SK-N-MC (cell line): ENCODE results near the gene RPL37.
"Not testable (repeated sequence)": the region's sequence is repeated elsewhere in the genome, so short reads cannot be mapped to it uniquely, and the experiment has no call there.

Experiments
- DNase-seq: peaks from one replicate; pipeline ENCODE4 v3.0.0-alpha.2; 2011; ENCODE audit warnings: low read depth, low spot score
- H3K27ac ChIP-seq: fragments of 200-600 bp; sonication (generic); 2 replicates; pipeline ENCODE4 v1.5.1; 2016; ENCODE audit warnings: mixed run types
- H3K36me3 ChIP-seq: fragments of 200-600 bp; sonication (generic); 2 replicates; pipeline ENCODE4 v1.6.1; 2017; ENCODE audit warnings: antibody characterized with exemption, low read length, mixed read lengths; ENCODE audit not compliant: insufficient read depth
- H3K4me3 ChIP-seq: fragments of 200-600 bp; sonication (generic); 2 replicates; pipeline ENCODE4 v1.5.1; 2016
- H3K9ac ChIP-seq: fragments of 200-600 bp; sonication (generic); 2 replicates; pipeline ENCODE4 v1.8.0; 2017; ENCODE audit warnings: mixed run types, mixed read lengths; ENCODE audit not compliant: insufficient read length
- H3K9me3 ChIP-seq: fragments of 200-600 bp; sonication (generic); 2 replicates; pipeline ENCODE4 v1.6.1; 2017; ENCODE audit warnings: low read depth, mild to moderate bottlenecking, antibody characterized with exemption, low read length, moderate library complexity, mixed read lengths
- EZH2 ChIP-seq: fragments of 200-600 bp; sonication (generic); IDR thresholded peaks from one replicate; pipeline ENCODE4 v1.6.1; 2017; ENCODE audit warnings: antibody characterized with exemption
- FOXP2 ChIP-seq: optimal IDR thresholded peaks from 2 replicates; pipeline ENCODE3; 2011; ENCODE audit warnings: mild to moderate bottlenecking, moderate library complexity; ENCODE audit not compliant: insufficient read depth; ENCODE audit errors: extremely low read length, control extremely low read depth
- POLR2AphosphoS5 ChIP-seq: IDR thresholded peaks from 2 replicates; pipeline ENCODE4 v1.6.1; 2012; ENCODE audit warnings: mild to moderate bottlenecking, low read depth, low read length, borderline replicate concordance

Gene RPL37

DNA sequence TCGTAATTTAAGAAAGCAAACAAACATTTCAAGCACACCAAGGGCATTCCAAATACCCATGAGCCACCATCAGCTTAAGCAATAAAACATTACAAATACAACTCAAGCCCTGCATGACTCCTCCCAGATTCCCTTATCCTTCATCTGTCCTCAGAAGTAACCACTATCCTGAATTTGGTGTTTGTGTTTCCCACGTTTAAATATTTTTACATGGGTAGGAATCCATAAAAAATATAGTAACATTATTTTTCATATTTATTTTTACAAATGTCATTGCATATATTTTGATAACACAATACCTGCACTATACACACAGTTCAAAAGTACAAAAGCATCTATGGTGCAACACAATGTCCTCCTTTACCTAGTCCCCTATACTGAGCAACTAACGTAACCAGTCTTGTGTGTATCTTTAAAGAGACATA is 43.3 kb downstream of the RPL37 start:
- peaks cover 15% of the 10 kb centered on the region for H3K9me3 ChIP-seq
- DNase-seq, result no peak
- H3K9ac ChIP-seq, result no peak overlapping the region
- peaks cover 60% of the 10 kb centered on the region for H3K36me3 ChIP-seq
- H3K27ac ChIP-seq, result 0 out of 2 replicates have a peak overlapping the region, but pooled peaks have one; percentile 49
- H3K4me3 ChIP-seq, result no peak overlapping the region
- TF ChIP-seq POLR2AphosphoS5 (no peak), FOXP2 (no peak), EZH2 (no peak)

DNA sequence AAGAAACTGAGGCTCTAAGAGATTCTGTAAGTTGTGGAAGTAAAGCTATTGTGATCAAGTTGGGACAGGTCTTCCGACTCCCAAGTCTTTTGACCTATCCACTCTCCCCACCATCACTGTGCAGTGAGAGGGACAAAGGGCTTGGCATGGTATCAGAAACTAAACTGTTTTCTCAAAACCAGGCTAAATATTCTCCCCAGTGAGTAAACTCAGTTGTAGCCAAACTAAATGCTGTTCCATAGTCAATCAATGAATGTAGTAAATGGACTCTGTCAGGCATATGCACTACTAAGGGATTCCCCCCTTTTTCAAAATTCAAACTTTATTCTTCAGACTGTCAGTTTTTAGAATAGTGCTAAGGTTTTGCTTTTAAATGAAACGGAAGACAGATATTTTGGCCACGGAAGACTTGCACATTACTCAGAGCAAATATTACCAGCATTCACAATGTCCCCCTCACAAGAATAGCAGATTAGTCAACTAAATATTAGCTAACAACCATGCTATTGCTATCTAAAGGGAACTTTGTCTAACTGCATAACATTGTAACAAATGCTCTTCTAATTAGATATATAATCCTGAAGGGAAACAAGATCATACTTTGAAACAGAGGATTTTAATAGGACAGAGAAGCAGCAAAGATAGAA is 44.0 kb downstream of the RPL37 start:
- no peak overlapping the region for H3K4me3 ChIP-seq
- no peak for TF ChIP-seq POLR2AphosphoS5
- no peak for TF ChIP-seq EZH2
- TF ChIP-seq FOXP2, result no peak
- peaks cover 15% of the 10 kb centered on the region for H3K9me3 ChIP-seq
- H3K9ac ChIP-seq, result no peak overlapping the region
- H3K36me3 ChIP-seq, result peaks cover 58% of the 10 kb centered on the region
- DNase-seq, result no peak
- H3K27ac ChIP-seq, result 0 out of 2 replicates have a peak overlapping the region, but pooled peaks have one; percentile 49

DNA sequence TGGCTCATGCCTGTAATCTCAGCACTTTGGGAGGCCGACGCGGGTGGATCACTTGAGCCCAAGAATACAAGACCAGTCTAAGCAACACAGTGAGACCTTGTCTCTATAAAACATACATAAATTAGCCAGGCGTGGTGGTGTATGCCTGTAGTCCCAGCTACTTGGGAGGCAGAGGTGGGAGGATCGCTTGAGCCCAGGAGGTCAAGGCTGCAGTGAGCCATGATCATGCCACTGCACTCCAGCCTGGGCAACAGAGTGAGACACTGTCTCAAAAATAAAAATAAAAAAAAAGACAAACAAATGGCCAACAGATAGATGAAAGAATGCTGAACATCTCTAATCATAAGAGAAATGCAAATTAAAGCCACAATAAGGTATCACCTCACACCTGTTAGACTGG is 46.1 kb downstream of the RPL37 start:
- not testable (repeated sequence) for H3K4me3 ChIP-seq, H3K27ac ChIP-seq, DNase-seq, H3K9ac ChIP-seq
- Histone ChIP-seq H3K9me3 (peaks cover 15% of the 10 kb centered on the region), H3K36me3 (peaks cover 48% of the 10 kb centered on the region)

DNA sequence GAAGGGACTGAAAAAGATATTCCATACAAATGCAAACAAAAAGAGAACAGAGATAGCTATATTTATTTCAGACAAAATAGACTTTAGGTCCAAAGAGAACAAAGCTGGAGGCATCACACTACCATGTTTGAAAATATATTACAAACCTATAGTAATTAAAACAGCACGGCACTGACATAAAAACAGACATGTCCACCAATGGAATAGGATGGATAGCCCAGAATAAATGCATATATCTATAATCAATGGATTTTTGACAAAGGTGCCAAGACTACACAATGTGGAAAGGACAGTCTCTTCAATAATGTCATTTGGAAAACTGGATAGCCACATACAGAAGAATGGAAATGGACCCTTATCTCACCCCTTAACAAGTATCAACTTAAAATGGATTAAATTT is 47.0 kb downstream of the RPL37 start:
- no peak overlapping the region for H3K4me3 ChIP-seq
- H3K27ac ChIP-seq, result no peak overlapping the region
- TF ChIP-seq FOXP2 (no peak), EZH2 (no peak), POLR2AphosphoS5 (no peak)

DNA sequence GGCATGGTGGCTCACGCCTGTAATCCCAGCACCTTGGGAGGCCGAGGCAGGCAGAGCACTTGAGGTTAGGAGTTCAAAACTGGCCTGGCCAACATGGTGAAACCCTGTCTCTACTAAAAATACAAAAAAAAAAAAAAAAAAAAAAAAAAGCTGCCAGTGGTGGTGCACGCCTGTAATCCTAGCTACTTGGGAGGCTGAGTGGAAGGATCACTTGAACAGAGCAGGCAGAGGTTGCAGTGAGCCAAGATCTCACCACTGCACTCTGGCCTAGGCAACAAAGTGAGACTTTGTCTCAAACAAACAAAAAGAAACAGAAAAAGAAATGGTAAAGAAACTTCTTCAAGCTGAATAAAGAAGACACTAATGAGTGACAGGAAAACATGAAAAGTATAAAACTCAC is 48.4 kb downstream of the RPL37 start:
- not testable (repeated sequence) for H3K9ac ChIP-seq, H3K4me3 ChIP-seq, DNase-seq, H3K27ac ChIP-seq
- Histone ChIP-seq H3K36me3 (peaks cover 39% of the 10 kb centered on the region), H3K9me3 (peaks cover 15% of the 10 kb centered on the region)

More for the DNA sequence above, 47.0 kb downstream of the RPL37 start:
- Histone ChIP-seq H3K9ac (no peak overlapping the region), H3K36me3 (peaks cover 45% of the 10 kb centered on the region), H3K9me3 (peaks cover 15% of the 10 kb centered on the region)
- DNase-seq, result no peak

DNA sequence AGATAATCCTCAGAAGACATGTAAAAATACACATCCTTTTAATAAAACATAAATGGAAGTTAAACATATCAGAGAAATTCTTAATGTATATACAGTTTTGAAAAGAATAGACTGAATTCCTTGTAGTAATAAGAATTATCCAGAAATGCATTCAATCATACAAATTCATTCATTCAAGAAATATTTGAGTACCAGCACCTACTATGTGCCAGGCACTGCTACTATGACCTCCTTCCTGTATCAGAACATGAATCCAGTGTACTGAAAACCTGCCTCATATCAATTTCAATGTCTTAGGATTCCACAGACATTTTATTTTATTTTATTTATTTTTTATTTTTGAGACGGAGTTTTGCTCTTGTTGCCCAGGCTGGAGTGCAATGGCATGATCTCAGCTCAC is 50.1 kb downstream of the RPL37 start:
- TF ChIP-seq POLR2AphosphoS5 (no peak), EZH2 (no peak), FOXP2 (no peak)
- DNase-seq, result no peak
- Histone ChIP-seq H3K9me3 (peaks cover 15% of the 10 kb centered on the region), H3K36me3 (peaks cover 29% of the 10 kb centered on the region), H3K4me3 (no peak overlapping the region), H3K27ac (no peak overlapping the region), H3K9ac (no peak overlapping the region)

DNA sequence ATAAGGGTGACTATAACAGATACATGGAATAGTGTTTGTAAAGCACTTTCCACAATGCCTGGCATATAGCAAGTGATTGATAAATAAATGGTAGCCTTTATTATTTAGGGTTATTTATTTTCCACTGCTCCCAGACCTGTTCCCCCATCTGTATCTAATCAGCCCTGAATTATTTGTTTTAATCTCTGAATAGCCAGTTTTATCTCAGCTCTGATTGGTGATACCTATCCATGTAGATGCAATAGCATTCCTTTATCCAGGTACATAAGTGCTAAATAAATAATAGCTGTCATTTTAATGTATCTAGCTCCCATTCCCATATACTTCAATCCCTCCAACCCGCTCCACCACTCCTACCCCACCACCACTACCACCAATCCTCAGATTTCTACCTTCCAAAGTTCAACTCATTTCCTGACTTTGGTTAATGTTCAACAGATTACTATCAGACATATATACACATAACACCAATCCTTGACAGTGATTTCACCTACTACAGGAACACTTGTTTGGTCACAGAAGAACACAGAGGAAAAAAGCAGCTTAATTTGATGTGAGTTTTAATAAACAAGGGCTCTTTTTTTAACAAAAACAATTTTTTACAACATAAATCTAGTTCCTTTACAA is 50.9 kb downstream of the RPL37 start:
- H3K36me3 ChIP-seq, result peaks cover 24% of the 10 kb centered on the region
- H3K9ac ChIP-seq, result no peak overlapping the region
- DNase-seq, result no peak
- TF ChIP-seq FOXP2 (no peak), EZH2 (no peak)
- no peak overlapping the region for H3K27ac ChIP-seq
- peaks cover 14% of the 10 kb centered on the region for H3K9me3 ChIP-seq
- H3K4me3 ChIP-seq, result no peak overlapping the region

DNA sequence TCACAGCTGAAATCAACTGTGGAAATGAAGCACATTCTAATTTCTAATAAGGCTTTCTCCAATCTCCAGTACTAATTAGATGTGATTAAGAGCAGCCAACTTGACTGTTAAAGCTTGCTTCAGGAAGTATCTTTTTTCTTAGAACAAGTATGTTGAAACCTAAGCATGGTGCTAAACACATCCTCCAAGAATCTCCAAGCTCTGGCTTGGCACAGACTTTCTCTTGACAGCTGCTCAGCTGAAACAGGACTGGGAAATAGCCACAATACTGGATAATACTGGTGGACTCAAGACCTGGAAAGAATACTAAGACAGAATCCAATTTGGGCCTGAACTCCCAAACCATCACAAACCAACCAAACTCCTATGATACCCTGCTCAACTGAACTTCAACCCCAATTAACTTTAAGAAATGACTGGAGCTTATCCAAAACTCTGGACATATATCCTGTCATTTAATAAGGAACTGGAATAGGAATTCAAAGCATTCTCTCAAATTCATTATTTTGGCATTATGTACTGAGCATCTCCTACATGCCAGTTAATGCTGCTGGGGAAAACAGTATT is 53.1 kb downstream of the RPL37 start:
- Histone ChIP-seq H3K36me3 (peaks cover 10% of the 10 kb centered on the region; the same call in 1 of the 2 replicates), H3K4me3 (no peak overlapping the region), H3K9ac (no peak overlapping the region), H3K9me3 (no peaks in the 10 kb centered on the region), H3K27ac (no peak overlapping the region)
- no peak for TF ChIP-seq EZH2
- TF ChIP-seq POLR2AphosphoS5, result no peak
- TF ChIP-seq FOXP2, result no peak
- no peak for DNase-seq

DNA sequence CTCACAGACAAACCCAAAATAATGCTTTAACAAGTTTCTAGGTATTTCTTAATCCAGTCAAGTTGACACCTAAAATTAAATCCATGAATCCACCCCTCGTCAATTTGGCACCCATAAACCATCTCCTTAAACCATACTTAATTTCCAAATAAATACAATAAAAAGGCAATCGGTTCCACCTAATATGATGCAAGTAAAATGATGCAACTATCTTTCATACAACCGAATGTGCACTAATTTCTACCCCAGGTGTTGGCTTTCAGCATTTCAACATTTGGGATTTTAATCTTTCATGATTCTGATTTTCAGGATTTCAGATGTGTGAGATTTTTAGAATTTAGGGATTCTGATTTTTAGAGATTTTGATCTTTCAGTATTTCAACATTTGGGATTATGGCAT is 54.2 kb downstream of the RPL37 start:
- H3K9me3 ChIP-seq, result no peaks in the 10 kb centered on the region
- no peak overlapping the region for H3K9ac ChIP-seq
- no peak overlapping the region; the same call in 1 of the 2 replicates for H3K27ac ChIP-seq
- TF ChIP-seq FOXP2, result no peak
- no peak for TF ChIP-seq POLR2AphosphoS5
- TF ChIP-seq EZH2, result no peak
- H3K4me3 ChIP-seq, result no peak overlapping the region
- no peak for DNase-seq
- peaks cover 15% of the 10 kb centered on the region for H3K36me3 ChIP-seq
